NOMO-1 (cell line): ENCODE measurements around the gene GIGYF1.
"Not testable (repeated sequence)": the region's sequence is repeated elsewhere in the genome, so short reads cannot be mapped to it uniquely, and the experiment has no call there.

Source experiments
- DNase-seq, 2 experiments: peaks; one replicate each; lab custom pipeline; 2025; ENCODE audit not compliant: unreplicated experiment in 2 of 2; lab: John Stamatoyannopoulos, UW

Gene GIGYF1

GRCh38 chr7:100711369-100711768 lies 17.3 kb upstream of the GIGYF1 start:
- DNase-seq: no peak

DNA sequence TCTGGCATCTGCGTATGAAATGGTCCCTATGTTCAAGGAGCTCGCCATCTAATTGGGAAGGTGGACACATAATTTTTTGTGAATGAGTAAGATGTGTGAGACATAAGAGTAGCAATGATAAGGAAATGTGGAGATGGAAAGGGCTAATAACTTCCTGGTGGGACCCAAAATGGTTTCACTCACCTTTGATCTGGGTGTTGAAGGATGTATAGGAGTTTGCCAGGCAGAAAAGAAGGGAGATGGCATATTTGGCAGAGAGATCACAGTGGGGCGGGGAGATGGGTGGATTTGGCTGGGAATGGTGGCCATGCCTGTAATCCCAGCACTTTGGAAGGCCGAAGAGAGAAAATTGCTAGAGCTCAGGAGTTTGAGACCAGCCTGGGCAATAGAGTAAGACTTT lies 16.4 kb upstream of the GIGYF1 start:
- no peak for DNase-seq

- no peak for DNase-seq
Observed at GRCh38 chr7:100708395-100708794, 14.3 kb upstream of the GIGYF1 start.

DNA sequence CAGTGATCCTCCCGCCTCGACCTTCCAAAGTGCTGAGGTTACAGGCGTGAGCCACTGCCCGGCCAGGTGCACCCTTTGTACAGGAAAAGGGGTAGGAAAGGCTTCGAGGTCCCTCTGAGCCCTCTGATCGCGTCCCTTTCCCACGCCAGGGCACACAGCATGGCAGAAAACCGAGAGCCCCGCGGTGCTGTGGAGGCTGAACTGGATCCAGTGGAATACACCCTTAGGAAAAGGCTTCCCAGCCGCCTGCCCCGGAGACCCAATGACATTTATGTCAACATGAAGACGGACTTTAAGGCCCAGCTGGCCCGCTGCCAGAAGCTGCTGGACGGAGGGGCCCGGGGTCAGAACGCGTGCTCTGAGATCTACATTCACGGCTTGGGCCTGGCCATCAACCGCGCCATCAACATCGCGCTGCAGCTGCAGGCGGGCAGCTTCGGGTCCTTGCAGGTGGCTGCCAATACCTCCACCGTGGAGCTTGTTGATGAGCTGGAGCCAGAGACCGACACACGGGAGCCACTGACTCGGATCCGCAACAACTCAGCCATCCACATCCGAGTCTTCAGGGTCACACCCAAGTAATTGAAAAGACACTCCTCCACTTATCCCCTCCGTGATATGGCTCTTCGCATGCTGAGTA lies 12.7 kb upstream of the GIGYF1 start:
- no peak for DNase-seq

DNA sequence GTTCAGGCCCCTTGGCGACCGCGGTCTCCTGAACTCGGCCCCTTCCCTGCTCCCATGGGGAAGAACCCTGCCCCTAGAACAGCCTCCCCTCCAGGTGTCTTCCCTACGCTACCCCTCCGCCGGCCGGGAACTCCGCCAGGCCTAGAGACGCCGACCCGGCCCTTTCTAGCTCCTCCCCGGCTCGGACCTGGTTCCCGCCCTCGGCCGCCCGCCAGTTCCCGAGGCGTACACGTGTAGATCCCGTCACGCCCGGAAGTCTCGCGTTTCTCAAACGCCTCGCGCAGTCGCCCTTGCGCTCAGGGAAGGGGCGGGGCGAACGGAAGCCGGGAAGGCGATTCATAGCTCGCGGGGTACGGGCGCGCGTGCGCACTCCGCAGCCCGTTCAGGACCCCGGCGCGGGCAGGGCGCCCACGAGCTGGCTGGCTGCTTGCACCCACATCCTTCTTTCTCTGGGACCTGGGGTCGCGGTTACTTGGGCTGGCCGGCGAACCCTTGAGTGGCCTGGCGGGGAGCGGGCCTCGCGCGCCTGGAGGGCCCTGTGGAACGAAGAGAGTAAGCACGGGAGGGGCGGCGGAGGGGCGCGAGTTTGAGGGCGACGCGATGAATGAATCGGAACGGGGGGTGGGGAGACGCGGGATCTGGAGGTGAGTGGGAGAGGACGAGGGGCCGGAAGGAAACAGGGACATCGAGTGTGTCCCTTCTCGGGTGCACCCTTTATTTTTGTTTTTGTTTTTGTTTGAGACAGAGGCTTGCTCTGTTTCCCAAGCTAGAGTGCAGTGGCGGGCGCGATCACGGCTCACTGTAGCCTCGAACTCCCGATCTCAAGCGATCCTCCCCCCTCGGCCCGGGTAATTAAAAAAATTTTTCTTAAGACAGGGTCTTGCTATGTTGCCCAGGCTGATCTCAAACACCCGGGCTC lies 12.0 kb upstream of the GIGYF1 start, which contains the start of gene POP7:
Gene POP7 (plus strand): TSS at position 369 of the 919 bp plus-strand sequence. CDS start 710 bp downstream, outside the sequence.
- peak; percentile 97 to 99 for DNase-seq

- peak; percentile 80 to 84 for DNase-seq
Observed at GRCh38 chr7:100705320-100705752, 11.3 kb upstream of the GIGYF1 start.

DNA sequence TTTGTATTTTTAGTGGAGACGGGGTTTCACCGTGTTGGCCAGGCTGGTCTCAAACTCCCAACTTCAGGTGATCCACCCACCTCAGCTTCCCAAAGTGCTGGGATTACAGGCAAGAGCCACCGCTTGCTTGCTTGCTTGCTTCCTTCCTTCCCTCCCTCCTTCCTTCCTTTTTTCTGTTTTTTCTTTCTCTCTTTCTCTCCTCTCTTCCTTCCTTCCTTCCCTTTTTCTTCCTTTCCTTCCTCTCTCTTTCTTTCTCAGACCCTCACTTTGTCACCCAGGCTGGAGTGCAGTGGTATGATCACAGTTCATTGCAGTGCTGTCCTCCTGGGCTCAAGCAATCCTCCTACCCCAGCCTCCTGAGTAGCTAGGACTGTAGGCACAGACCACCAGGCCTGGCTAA lies 7.0 kb upstream of the GIGYF1 start:
- not testable (repeated sequence) for DNase-seq

- peak in 1 of 2 experiments; percentile 27 for DNase-seq
Observed at GRCh38 chr7:100699018-100699417, 5.0 kb upstream of the GIGYF1 start.

DNA sequence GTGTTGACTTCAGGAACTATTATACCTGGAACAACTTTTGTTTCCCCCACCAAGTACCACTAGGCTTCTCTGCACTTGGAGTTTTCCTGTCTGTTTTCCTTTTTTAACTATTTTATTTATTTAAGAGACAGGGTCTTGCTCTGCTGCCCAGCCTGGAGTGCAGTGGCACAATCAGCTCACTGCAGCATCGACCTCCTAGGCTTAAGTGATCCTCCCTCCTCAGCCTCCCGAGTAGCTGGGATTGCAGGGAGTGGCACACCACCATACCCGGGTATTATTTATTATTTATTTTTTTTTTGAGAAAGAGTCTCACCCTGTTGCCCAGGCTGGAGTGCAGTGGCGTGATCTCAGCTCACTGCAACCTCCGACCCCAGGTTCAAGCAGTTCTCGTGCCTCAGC lies 2.1 kb upstream of the GIGYF1 start:
- no peak for DNase-seq

DNA sequence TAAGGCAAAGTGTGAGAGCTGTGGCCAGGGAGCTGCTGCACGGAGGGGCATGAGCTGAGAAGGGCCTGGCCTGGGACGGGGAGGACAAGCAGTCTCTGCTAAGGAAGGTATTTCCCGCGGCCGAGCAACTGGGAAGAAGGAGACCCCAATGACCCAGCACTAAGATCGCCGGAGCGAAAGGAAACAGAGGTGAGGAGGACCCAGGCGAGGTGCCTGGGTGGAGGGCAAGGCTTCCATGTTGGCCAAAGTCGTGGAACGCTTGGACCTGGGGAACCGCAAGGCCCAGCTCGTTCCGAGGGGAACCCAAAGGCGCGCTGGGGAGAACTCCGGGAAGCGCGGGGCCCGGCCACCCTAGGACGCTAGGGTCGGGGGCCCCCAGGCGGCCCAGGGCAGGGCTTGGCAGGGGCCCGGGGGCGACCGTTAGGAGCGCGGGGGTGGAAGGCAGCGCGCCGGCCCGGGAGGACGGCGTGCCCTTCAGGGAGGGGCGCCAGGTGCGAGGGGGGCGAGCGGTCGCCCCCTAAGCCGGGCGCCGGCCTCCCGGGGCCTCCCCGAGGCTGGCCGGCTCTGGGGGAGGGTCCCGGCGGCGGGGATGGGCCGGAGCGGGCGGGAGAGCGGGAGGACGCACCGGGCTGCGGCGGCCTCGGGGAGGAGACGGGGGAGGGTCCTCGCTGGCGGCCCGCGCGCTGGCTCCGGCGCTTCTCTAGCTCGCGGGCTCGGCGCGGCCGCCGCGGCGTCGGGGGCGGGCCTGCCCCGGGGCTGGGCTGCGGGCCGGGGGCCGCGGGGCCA lies 545 bp downstream of the GIGYF1 start:
- DNase-seq: no peak

- no peak for DNase-seq
Observed at GRCh38 chr7:100692578-100692961, 1.5 kb downstream of the GIGYF1 start.

DNA sequence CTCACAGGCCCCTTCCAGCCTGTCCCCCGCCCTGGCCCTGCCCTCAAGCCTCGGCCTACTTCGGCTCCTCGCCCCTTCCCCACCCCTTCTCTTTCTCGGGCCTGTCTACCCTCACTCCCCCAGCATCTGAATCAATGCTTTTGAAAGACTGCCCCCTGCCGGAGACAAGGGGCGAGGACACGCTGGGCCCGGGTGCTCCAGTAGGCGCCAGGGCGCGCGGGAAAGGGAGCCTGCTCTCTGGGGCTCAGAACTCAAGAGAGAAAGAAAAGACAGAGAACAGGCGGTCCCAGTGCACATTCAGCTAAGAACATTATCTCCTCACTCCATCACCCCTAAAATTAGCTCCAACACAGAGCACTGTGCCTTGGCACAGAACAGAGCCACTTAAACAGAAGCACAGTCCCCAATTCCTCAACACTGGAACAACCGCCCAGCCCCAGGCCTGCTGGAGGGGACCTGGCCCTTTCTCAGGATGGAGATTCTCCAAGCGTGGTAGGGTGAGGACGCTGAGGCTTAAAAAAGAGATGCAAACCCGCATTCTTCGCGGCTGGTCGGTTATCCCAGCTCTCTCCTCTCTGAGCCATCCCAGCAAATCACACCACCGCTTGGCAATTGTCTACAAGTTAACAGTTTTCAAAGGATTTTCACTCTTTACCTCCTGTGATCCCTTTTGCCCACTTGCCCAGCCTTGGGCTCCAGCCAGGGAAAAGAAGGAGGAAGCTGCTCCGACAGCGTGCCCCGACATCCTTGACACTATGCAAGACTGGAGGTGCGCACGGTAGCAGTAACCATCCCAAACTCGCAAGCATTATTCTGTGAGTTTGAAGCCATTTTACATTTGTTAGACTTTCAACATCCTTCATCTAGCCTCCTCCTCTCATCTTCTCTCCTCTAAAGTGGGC lies 2.1 kb downstream of the GIGYF1 start:
- peak; percentile 60 to 64 for DNase-seq

GRCh38 chr7:100689230-100690135 lies 4.6 kb downstream of the GIGYF1 start:
- DNase-seq: no peak

- no peak for DNase-seq
Observed at GRCh38 chr7:100688326-100688860, 5.7 kb downstream of the GIGYF1 start.

DNA sequence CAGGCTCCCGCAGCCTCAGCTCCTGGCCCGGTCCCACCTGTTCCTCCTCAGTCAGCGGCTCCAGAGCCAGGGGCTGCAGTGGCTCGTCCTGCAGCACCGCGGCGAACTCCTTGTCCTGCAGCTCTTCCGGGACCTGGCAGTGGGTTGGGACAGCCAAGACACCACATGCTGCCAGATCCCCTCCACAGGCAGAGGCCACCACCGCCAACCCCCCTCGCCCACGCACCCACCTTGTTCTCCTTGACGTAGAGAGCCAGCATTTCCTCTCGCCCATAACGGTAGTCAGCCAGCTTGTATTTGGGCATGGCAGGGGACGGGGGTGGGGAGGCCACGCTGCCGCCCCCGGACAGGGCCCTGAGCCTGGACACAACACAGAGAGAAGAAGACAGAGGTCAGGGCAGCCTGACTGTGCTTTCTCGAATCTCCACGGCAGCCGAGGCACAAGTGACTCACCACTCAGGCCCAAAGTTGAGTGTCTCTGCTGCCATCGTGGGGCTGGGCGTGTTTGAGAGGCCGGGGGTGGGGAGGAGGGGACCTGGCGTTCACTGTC lies 6.2 kb downstream of the GIGYF1 start:
- DNase-seq: no peak

GRCh38 chr7:100687261-100687660 lies 6.8 kb downstream of the GIGYF1 start:
- no peak for DNase-seq

DNA sequence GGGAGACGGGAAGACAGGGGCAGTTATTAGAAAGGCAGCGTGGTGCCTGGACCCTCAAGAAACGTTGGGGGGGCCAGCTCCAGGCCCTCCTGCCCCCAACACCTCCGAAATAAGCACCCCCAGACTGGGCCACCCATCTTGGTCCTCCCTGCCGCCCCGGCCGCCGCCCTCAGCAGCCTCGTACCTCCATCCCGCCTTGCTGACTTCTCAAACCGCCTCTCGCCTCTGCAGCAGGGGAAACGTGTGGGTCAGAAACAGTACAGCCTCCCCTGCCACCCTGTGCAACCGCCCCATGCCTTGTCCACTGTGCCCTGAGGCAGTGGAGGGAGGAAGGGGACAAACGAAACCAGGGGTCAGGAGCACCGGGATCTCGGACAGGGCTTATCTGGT lies 7.2 kb downstream of the GIGYF1 start:
- DNase-seq: no peak

GRCh38 chr7:100686201-100686821 lies 7.7 kb downstream of the GIGYF1 start:
- DNase-seq: no peak
